ENCODE measurements around the gene RHBG. TPM values are rescaled to one million over a fixed set of nuclear protein-coding genes. Genes with fewer than 3 reads are reported as not detected.

Gene RHBG
- total RNA-seq, 4 donors from 2014 or later, result not detected

DNA sequence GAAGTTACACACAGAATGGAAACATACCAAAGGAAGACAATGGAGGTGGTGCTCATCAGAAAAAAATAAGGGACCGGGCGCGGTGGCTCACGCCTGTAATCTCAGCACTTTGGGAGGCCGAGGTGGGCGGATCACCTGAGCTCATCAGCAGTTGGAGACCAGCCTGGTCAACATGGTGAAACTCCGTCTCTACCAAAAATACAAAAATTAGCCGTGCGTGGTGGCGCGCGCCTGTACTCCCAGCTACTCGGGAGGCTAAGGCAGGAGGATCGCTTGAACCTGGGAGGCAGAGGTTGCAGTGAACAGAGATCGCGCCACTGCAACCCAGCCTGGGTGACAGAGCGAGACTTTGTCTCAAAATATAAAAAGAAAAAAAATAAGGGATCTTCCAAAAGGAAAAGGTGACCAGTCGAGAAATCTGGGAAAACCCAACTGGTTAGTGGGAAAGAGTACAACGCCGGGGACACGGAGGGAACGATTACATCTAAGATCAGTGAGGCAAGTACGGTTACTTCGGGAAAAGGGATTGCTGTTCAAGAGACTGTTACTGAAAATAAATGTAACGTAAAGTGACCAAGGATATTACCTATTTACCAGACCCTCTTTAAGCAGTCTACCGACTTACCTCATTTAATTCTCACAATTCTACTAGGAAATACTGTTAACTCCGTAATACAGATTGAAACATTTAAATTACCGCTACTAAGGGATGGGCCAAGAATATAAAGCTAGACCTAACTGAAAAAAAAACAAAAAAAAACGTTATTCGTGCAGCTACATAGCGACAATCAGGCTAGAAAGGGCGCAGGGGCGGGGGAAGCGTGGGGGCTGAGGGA is 31.7 kb upstream of the RHBG start:
- in situ Hi-C loops (cut with MboI; ENCODE audit: low pct_ligation_motif_present in 1 of 4, low pct_unique_long_range_greater_than_20kb in 1 of 4, low sequenced_read_pairs in 3 of 4) (no loop called here), intact Hi-C loops (cut with DNase I; ENCODE audit: low total_unique reads) (no loop called here)
- Histone ChIP-seq H3K36me3 (peaks cover 0 to 24% (median 13%) of the 10 kb centered on the region in 4 donors), H3K27ac (peak overlapping the region; percentile 86 to 92 (median 90)), H3K9me3 (no peaks in the 10 kb centered on the region), H3K27me3 (no peaks in the 10 kb centered on the region), H3K4me3 (peak overlapping the region; percentile 65 to 99 (median 89)), H3K4me1 (peaks cover 13 to 21% (median 19%) of the 10 kb centered on the region in 4 donors)
- WGBS, 2 donors (ENCODE audit: low coverage in 1 of 2), result 19 to 37% methylated on average over 21 to 34 of the region's 34 CpGs
- TF ChIP-seq, protein P1, sequence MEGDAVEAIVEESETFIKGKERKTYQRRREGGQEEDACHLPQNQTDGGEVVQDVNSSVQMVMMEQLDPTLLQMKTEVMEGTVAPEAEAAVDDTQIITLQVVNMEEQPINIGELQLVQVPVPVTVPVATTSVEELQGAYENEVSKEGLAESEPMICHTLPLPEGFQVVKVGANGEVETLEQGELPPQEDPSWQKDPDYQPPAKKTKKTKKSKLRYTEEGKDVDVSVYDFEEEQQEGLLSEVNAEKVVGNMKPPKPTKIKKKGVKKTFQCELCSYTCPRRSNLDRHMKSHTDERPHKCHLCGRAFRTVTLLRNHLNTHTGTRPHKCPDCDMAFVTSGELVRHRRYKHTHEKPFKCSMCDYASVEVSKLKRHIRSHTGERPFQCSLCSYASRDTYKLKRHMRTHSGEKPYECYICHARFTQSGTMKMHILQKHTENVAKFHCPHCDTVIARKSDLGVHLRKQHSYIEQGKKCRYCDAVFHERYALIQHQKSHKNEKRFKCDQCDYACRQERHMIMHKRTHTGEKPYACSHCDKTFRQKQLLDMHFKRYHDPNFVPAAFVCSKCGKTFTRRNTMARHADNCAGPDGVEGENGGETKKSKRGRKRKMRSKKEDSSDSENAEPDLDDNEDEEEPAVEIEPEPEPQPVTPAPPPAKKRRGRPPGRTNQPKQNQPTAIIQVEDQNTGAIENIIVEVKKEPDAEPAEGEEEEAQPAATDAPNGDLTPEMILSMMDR (IDR thresholded peaks at IDR 0.05), result no peak
- TF ChIP-seq POLR2A (IDR thresholded peaks at IDR 0.05), result no peak
- TF ChIP-seq POLR2AphosphoS5 (IDR thresholded peaks at IDR 0.05), result no peak
- TF ChIP-seq EP300 (IDR thresholded peaks at IDR 0.05; ENCODE audit: low read depth), result no peak
- no peak for DNase-seq

DNA sequence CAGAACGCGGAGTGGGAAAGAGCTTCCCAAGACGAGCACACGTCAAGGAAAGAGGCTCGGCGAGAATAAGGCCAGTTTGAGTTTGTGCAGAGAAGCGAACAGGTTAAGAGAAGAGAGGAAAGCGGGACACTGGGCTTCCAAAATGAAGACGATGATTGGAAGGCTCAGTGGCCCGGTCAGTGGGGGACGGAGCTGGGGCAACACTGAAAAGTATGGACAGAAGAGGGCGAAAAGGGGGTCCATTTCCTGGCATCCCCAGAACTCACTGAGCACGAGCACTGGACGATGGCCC is 31.2 kb upstream of the RHBG start:
- TF ChIP-seq POLR2AphosphoS5 (IDR thresholded peaks at IDR 0.05) (no peak), POLR2A (IDR thresholded peaks at IDR 0.05) (no peak), EP300 (IDR thresholded peaks at IDR 0.05; ENCODE audit: low read depth) (no peak)
- TF ChIP-seq, protein P1 (IDR thresholded peaks at IDR 0.05), result no peak
- WGBS, 2 donors (ENCODE audit: low coverage in 1 of 2), result 0% methylated on average over 8 to 14 of the region's 14 CpGs
- DNase-seq, result no peak
- Histone ChIP-seq H3K4me3 (peak overlapping the region; percentile 65 to 99 (median 89)), H3K36me3 (peaks cover 0 to 19% (median 8%) of the 10 kb centered on the region in 4 donors), H3K9me3 (no peaks in the 10 kb centered on the region), H3K27me3 (no peaks in the 10 kb centered on the region), H3K27ac (peak overlapping the region; percentile 86 to 92 (median 90)), H3K4me1 (peaks cover 13 to 21% (median 19%) of the 10 kb centered on the region in 4 donors)
- intact Hi-C loops (cut with DNase I; ENCODE audit: low total_unique reads) (no loop called here), in situ Hi-C loops (cut with MboI; ENCODE audit: low pct_ligation_motif_present in 1 of 4, low pct_unique_long_range_greater_than_20kb in 1 of 4, low sequenced_read_pairs in 3 of 4) (no loop called here)

DNA sequence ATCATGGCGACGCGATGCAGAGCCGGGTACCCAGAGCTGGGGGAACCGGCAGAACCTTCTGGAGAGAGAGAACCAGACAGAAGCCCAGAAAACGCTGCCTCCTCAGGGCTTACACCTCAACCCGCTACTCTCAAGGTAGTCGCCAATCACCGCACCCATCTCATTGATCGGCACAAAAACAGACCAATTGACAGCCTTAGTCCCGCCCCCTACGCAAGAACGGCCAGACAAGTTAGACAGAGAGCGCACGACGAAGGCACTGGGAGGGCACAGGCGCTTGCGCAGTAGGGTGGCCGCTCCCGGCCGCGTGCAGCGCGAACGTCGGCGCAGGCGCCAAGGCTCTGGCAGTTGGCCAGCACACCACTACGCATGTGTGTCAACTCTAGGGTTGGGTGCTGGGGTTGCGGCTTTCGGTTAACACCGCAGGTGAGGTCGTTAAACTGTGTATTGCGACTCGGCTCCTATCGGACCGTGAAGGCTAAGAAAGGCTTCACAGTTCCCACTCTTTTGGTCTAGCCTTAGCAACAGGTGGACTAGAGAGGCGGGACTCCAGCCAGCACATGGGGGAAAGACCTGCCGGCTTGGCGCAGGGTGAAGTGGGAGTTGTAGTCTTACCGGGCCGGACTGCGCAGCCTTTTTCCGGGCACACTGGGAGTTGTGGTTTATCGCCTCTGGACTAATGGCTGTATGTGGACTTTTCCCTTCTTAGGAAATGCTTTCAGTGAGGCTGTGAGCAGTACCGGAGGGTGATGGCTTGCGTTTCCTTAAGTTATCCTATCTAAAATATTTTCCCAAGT is 30.6 kb upstream of the RHBG start, which contains the start of the genes CCT3 and TSACC:
TSS of gene CCT3 (minus strand) at position 113 of the 797 bp plus-strand sequence. CDS start at position 5, 108 bp downstream.
TSS of gene TSACC (plus strand) at position 347 of the 797 bp plus-strand sequence. CDS start 1,232 bp downstream, outside the sequence.
- Histone ChIP-seq H3K4me3 (peak within 1 kb of the TSS; percentile 65 to 99 (median 89)), H3K4me1 (peaks cover 13 to 21% (median 19%) of the 10 kb centered on the region in 4 donors), H3K27me3 (no peaks in the 10 kb centered on the region), H3K36me3 (peaks cover 0 to 15% (median 5%) of the 10 kb centered on the region in 4 donors), H3K27ac (peak within 1 kb of the TSS; percentile 86 to 92 (median 90)), H3K9me3 (no peaks in the 10 kb centered on the region)
- peak; percentile 99 for DNase-seq
- WGBS, 2 donors (ENCODE audit: low coverage in 1 of 2), result 0% methylated on average over 1 to 47 of the region's 47 CpGs
- intact Hi-C loops (cut with DNase I; ENCODE audit: low total_unique reads) (no loop called here), in situ Hi-C loops (cut with MboI; ENCODE audit: low pct_ligation_motif_present in 1 of 4, low pct_unique_long_range_greater_than_20kb in 1 of 4, low sequenced_read_pairs in 3 of 4) (no loop called here)
- no peak for TF ChIP-seq EP300 (IDR thresholded peaks at IDR 0.05; ENCODE audit: low read depth)
- TF ChIP-seq POLR2AphosphoS5 (IDR thresholded peaks at IDR 0.05), result peak; percentile 55 to 88 (median 59)
- TF ChIP-seq, protein P1 (IDR thresholded peaks at IDR 0.05), result no peak
- peak; percentile 74 for TF ChIP-seq POLR2A (IDR thresholded peaks at IDR 0.05)
